Vagina (tissue), 2 donors: ENCODE measurements around the gene GRIN3A.

ENCODE experiments used
- POLR2A ChIP-seq, 2 donors: fragments of 450-650 bp; IDR thresholded peaks; one replicate each; pipeline ENCODE4 v1.6.1; 2017; ENCODE audit warnings: antibody characterized with exemption in 2 of 2, mild to moderate bottlenecking in 2 of 2, moderate library complexity in 2 of 2
- POLR2AphosphoS5 ChIP-seq, 2 donors: sonication (generic); formaldehyde crosslinking; IDR thresholded peaks; one replicate each; pipeline ENCODE4 v1.9.0; 2017; ENCODE audit warnings: antibody characterized with exemption in 2 of 2, mild to moderate bottlenecking in 2 of 2, low read depth in 1 of 2; ENCODE audit not compliant: insufficient read depth in 1 of 2
- TF ChIP-seq, protein P1 (sequence below), 3 experiments: fragments of 450-650 bp in 2 of 3; fragments of 200-600 bp in 1 of 3; sonication (generic) in 1 of 3; IDR thresholded peaks; one replicate each; pipeline ENCODE4 v1.5.1; 2017 to 2019; ENCODE audit warnings: antibody characterized with exemption in 3 of 3, mild to moderate bottlenecking in 2 of 3, moderate library complexity in 2 of 3

DNA sequence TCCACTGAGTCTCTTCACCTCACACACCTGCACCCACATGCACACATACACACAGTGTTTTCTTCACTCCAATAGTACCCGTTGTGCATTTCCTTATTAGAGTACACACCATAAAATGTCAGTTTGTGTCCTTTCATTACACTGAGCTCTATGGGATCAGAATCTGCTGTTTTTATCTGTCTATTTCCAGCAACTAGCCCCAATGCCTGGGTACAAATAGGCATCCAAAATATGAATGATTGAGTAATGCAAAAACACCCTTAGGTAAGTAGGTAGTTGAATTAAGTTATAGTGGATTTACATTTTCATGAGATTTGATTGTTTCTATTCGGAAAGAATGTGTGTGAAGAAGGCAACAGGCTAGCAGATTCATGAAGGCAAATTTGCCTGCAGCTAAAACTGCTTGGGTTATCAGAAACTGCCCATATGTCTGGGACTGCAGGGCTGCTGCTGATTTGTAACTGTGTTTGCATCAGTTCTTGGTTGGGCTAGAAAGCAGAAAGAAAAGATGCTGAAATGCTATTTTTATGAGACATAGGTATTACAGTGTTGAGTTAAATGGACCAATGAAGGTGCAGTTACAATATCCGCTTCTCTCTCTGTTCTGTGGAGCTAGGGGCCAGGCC lies 170.6 kb downstream of the GRIN3A start:
- TF ChIP-seq, protein P1, sequence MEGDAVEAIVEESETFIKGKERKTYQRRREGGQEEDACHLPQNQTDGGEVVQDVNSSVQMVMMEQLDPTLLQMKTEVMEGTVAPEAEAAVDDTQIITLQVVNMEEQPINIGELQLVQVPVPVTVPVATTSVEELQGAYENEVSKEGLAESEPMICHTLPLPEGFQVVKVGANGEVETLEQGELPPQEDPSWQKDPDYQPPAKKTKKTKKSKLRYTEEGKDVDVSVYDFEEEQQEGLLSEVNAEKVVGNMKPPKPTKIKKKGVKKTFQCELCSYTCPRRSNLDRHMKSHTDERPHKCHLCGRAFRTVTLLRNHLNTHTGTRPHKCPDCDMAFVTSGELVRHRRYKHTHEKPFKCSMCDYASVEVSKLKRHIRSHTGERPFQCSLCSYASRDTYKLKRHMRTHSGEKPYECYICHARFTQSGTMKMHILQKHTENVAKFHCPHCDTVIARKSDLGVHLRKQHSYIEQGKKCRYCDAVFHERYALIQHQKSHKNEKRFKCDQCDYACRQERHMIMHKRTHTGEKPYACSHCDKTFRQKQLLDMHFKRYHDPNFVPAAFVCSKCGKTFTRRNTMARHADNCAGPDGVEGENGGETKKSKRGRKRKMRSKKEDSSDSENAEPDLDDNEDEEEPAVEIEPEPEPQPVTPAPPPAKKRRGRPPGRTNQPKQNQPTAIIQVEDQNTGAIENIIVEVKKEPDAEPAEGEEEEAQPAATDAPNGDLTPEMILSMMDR (IDR thresholded peaks at IDR 0.05): no peak
- TF ChIP-seq POLR2A (IDR thresholded peaks at IDR 0.05) (no peak), POLR2AphosphoS5 (IDR thresholded peaks at IDR 0.05; ENCODE audit: insufficient read depth in 1 of 2, low read depth in 1 of 2) (no peak)
